ENCODE measurements around the gene ANHX. TPM values are rescaled to one million over a fixed set of nuclear protein-coding genes. Genes with fewer than 3 reads are reported as not detected.

ANHX gene
- total RNA-seq, 1 experiment from 2014 or later = not detected

DNA sequence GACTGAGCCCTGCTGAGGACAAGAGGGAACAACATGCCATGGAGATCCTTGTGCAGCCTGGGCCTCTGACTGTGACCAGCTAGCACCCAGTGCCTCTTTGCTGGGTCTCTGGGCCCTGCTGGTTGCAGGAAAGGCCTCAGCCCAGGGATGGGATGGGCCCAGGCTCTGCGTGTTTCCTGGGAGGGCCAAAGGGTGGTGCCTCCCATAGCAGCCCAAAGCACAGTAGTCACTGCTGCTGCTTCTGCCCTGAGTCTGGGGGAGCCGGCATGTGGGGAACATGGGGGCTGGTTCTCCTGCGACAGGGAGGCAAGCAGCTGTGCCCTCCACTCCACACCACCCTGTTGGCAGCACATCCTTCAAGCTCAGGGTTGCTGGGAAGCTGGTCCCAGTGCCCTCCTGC is 18.5 kb downstream of the ANHX start:
- Histone ChIP-seq H3K4me1 (ENCODE audit: insufficient read depth, low read length) (no peaks in the 10 kb centered on the region), H3K36me3 (ENCODE audit: low read depth, low read length) (no peaks in the 10 kb centered on the region), H2AFZ (ENCODE audit: low read length) (no peak overlapping the region), H4K20me1 (ENCODE audit: low read length) (no peaks in the 10 kb centered on the region), H3K27me3 (ENCODE audit: low read length) (no peaks in the 10 kb centered on the region), H3K4me2 (ENCODE audit: low read length) (no peak overlapping the region), H3K4me3 (ENCODE audit: low read length) (no peak overlapping the region), H3K9me3 (ENCODE audit: low read length) (no peaks in the 10 kb centered on the region), H3K27ac (ENCODE audit: low read length) (no peak overlapping the region), H3K9me2 (replicated peaks; ENCODE audit: low read length) (no peaks in the 10 kb centered on the region), H3F3A (ENCODE audit: low read length, unreplicated experiment) (no peaks in the 10 kb centered on the region), H3K9ac (ENCODE audit: low read length) (no peak overlapping the region), H3K79me2 (ENCODE audit: low read length) (no peaks in the 10 kb centered on the region)
- no peak for ATAC-seq
- TF ChIP-seq EZH2phosphoT487 (IDR thresholded peaks at IDR 0.05; ENCODE audit: borderline replicate concordance, low read length) (no peak), EZH2 (IDR thresholded peaks at IDR 0.05; ENCODE audit: low read length, unreplicated experiment) (no peak)
- TF ChIP-seq, protein P1, sequence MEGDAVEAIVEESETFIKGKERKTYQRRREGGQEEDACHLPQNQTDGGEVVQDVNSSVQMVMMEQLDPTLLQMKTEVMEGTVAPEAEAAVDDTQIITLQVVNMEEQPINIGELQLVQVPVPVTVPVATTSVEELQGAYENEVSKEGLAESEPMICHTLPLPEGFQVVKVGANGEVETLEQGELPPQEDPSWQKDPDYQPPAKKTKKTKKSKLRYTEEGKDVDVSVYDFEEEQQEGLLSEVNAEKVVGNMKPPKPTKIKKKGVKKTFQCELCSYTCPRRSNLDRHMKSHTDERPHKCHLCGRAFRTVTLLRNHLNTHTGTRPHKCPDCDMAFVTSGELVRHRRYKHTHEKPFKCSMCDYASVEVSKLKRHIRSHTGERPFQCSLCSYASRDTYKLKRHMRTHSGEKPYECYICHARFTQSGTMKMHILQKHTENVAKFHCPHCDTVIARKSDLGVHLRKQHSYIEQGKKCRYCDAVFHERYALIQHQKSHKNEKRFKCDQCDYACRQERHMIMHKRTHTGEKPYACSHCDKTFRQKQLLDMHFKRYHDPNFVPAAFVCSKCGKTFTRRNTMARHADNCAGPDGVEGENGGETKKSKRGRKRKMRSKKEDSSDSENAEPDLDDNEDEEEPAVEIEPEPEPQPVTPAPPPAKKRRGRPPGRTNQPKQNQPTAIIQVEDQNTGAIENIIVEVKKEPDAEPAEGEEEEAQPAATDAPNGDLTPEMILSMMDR (conservative IDR thresholded peaks at IDR 0.05; ENCODE audit: low read depth, low read length) = no peak
- no TSS peak for BruUV-seq (replicated peaks)
- ChIA-PET POLR2A (ENCODE audit: unreplicated experiment) (no interaction called here), CTCF (no interaction called here)
- DNase-seq = no peak
- intact Hi-C loops (cut with micrococcal nuclease) = no loop called here

DNA sequence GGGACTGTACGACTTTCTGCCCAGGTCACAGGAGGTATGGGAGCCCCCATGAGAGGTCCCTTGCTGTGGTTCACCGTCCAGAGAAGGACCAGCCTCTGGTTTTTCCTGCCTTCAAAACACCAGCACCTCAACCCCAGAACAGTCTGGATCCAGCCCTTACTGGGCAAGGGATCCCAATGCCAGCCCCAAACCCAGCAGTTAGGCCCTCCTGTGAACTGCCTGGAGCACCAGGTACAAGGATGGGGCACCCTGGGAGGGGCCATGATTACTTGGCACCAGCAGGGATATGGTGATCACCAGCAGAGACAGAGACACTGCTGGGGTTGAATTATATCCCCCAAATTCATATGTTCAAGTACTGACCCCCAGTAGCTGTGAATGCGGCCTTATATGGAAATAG is 20.0 kb downstream of the ANHX start:
- no TSS peak for BruUV-seq (replicated peaks)
- ATAC-seq = no peak

DNA sequence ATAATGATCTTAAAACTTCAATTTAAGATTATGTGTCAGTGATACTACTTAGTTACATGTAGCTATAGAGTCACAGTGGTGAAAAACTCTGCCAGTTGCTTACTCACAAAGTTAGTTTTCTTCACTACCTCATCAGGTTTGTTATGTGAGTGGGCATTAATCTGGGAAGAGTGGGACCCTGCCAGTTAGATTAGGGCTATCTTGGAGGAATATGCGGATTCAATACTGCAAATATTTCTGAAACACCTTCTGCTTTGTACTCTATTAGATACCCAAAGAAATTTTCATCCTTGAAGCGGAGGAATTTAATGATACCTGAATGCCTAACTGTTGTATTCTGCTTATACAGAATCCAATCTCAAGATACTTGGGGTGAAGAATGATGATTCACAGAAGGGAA is 29.3 kb downstream of the ANHX start:
- POLR2A ChIA-PET (ENCODE audit: unreplicated experiment) = no interaction called here
- Histone ChIP-seq H4K20me1 (ENCODE audit: low read length) (no peaks in the 10 kb centered on the region), H3K4me2 (ENCODE audit: low read length) (no peak overlapping the region), H3K4me3 (ENCODE audit: low read length) (no peak overlapping the region), H3K27me3 (ENCODE audit: low read length) (no peaks in the 10 kb centered on the region), H3F3A (ENCODE audit: low read length, unreplicated experiment) (no peaks in the 10 kb centered on the region), H3K79me2 (ENCODE audit: low read length) (no peaks in the 10 kb centered on the region), H3K4me1 (ENCODE audit: insufficient read depth, low read length) (no peaks in the 10 kb centered on the region), H3K9me3 (ENCODE audit: low read length) (no peaks in the 10 kb centered on the region), H3K9me2 (replicated peaks; ENCODE audit: low read length) (no peaks in the 10 kb centered on the region), H3K27ac (ENCODE audit: low read length) (no peak overlapping the region), H3K36me3 (ENCODE audit: low read depth, low read length) (no peaks in the 10 kb centered on the region), H2AFZ (ENCODE audit: low read length) (no peak overlapping the region), H3K9ac (ENCODE audit: low read length) (no peak overlapping the region)
- ATAC-seq = no peak
- DNase-seq = no peak
- TF ChIP-seq EZH2 (IDR thresholded peaks at IDR 0.05; ENCODE audit: low read length, unreplicated experiment) (no peak), EZH2phosphoT487 (IDR thresholded peaks at IDR 0.05; ENCODE audit: borderline replicate concordance, low read length) (no peak)
- TF ChIP-seq, protein P1 (conservative IDR thresholded peaks at IDR 0.05; ENCODE audit: low read depth, low read length) = no peak
- intact Hi-C loops (cut with micrococcal nuclease) = no loop called here
- CTCF ChIA-PET = no interaction called here
- BruUV-seq (replicated peaks) = no TSS peak

More for the DNA sequence above, 20.0 kb downstream of the ANHX start:
- Histone ChIP-seq H4K20me1 (ENCODE audit: low read length) (no peaks in the 10 kb centered on the region), H3K27me3 (ENCODE audit: low read length) (no peaks in the 10 kb centered on the region), H3F3A (ENCODE audit: low read length, unreplicated experiment) (no peaks in the 10 kb centered on the region), H3K9me2 (replicated peaks; ENCODE audit: low read length) (no peaks in the 10 kb centered on the region), H3K79me2 (ENCODE audit: low read length) (no peaks in the 10 kb centered on the region), H3K4me1 (ENCODE audit: insufficient read depth, low read length) (no peaks in the 10 kb centered on the region), H3K4me3 (ENCODE audit: low read length) (no peak overlapping the region), H3K27ac (ENCODE audit: low read length) (no peak overlapping the region), H3K9me3 (ENCODE audit: low read length) (no peaks in the 10 kb centered on the region), H3K4me2 (ENCODE audit: low read length) (no peak overlapping the region), H3K9ac (ENCODE audit: low read length) (no peak overlapping the region), H2AFZ (ENCODE audit: low read length) (no peak overlapping the region), H3K36me3 (ENCODE audit: low read depth, low read length) (no peaks in the 10 kb centered on the region)
- intact Hi-C loops (cut with micrococcal nuclease) = no loop called here
- ChIA-PET POLR2A (ENCODE audit: unreplicated experiment) (no interaction called here), CTCF (no interaction called here)
- TF ChIP-seq EZH2phosphoT487 (IDR thresholded peaks at IDR 0.05; ENCODE audit: borderline replicate concordance, low read length) (no peak), EZH2 (IDR thresholded peaks at IDR 0.05; ENCODE audit: low read length, unreplicated experiment) (no peak)
- TF ChIP-seq, protein P1 (conservative IDR thresholded peaks at IDR 0.05; ENCODE audit: low read depth, low read length) = no peak
- DNase-seq = no peak
